GM10248 (cell line): Measurements from ENCODE around the gene PBLD.
"Not testable (repeated sequence)": the region's sequence is repeated elsewhere in the genome, so short reads cannot be mapped to it uniquely, and the experiment has no call there.

ENCODE experiments used
- CTCF ChIA-PET: fragments of 300-600 bp; sonication (Branson Sonifier 250); formaldehyde crosslinking; extraction: SDS; loops from one replicate; lab custom pipeline; 2021; ENCODE audit warnings: antibody characterized with exemption; lab: Yijun Ruan, JAX
- POLR2A ChIA-PET: fragments of 350-650 bp; sonication (Branson Sonifier 250); formaldehyde crosslinking; extraction: SDS; loops from one replicate; lab custom pipeline; 2020; ENCODE audit warnings: antibody characterized with exemption; lab: Yijun Ruan, JAX
- DNase-seq: peaks from one replicate; pipeline ENCODE4 v3.0.0; 2012; ENCODE audit errors: extremely low spot score
- CTCF ChIP-seq: IDR thresholded peaks from 2 replicates; pipeline ENCODE4 v1.5.1; 2012; ENCODE audit warnings: mild to moderate bottlenecking, low read depth; ENCODE audit errors: extremely low read depth, missing control alignments, control extremely low read depth

PBLD gene

GRCh38 chr10:68318331-68319059 lies 14.2 kb downstream of the PBLD start:
- POLR2A ChIA-PET: no interaction called here
- no peak for TF ChIP-seq CTCF

GRCh38 chr10:68315582-68315981 lies 17.1 kb downstream of the PBLD start:
- TF ChIP-seq CTCF: no peak
- ChIA-PET CTCF (interaction anchor here (1.3 to 3.6 kb wide), 4 partner anchors 10 to 103 kb away, joined by 3 to 31 read pairs (median 6); no protein-coding TSS in a partner anchor), POLR2A (no interaction called here)
- no peak for DNase-seq

More at GRCh38 chr10:68318331-68319059, 14.2 kb downstream of the PBLD start:
- CTCF ChIA-PET: interaction anchor here (1.4 to 1.7 kb wide), 2 partner anchors 15 to 106 kb away, joined by 5 read pairs; no protein-coding TSS in a partner anchor
- no peak for DNase-seq

GRCh38 chr10:68314930-68315329 lies 17.8 kb downstream of the PBLD start:
- DNase-seq, POLR2A ChIA-PET: not testable (repeated sequence)
- CTCF ChIA-PET: interaction anchor here (1.2 to 3.6 kb wide), 7 partner anchors 10 to 460 kb away, joined by 3 to 31 read pairs (median 5); no protein-coding TSS in a partner anchor

GRCh38 chr10:68310531-68310930 lies 22.2 kb downstream of the PBLD start:
- ChIA-PET POLR2A (no interaction called here), CTCF (interaction anchor here (1.0 to 2.1 kb wide), 2 partner anchors 8 to 9 kb away, joined by 4 to 11 read pairs; no protein-coding TSS in a partner anchor)
- DNase-seq: no peak
- TF ChIP-seq CTCF: no peak

- CTCF ChIA-PET: interaction anchor here (1.2 to 2.2 kb wide), 3 partner anchors 11 to 517 kb away, joined by 3 to 8 read pairs (median 4); no protein-coding TSS in a partner anchor
Measured at GRCh38 chr10:68305854-68306253, 26.9 kb downstream of the PBLD start.

GRCh38 chr10:68303849-68304412 lies 28.8 kb downstream of the PBLD start:
- CTCF ChIA-PET: interaction anchor here (1.3 to 4.9 kb wide), 10 partner anchors 10 to 515 kb away, joined by 3 to 97 read pairs (median 9); no protein-coding TSS in a partner anchor
- no peak for DNase-seq
- POLR2A ChIA-PET: no interaction called here
- no peak for TF ChIP-seq CTCF

More at GRCh38 chr10:68305854-68306253, 26.9 kb downstream of the PBLD start:
- TF ChIP-seq CTCF: no peak
- POLR2A ChIA-PET: no interaction called here
- DNase-seq: no peak
